Medulla oblongata (tissue), 1 donor: ENCODE data around the gene CTXN1.
A peak's percentile ranks its signal among the peaks of the same experiment; 100 is the strongest.

Source experiments
- DNase-seq: peaks from one replicate; pipeline ENCODE4 v3.0.0-alpha.2; 2015; ENCODE audit errors: extremely low spot score

CTXN1 gene

GRCh38 chr19:7915250-7916102 lies 10.5 kb downstream of the CTXN1 start:
- no peak for DNase-seq

GRCh38 chr19:7914598-7915045 lies 11.3 kb downstream of the CTXN1 start, which contains the start of gene TGFBR3L:
Gene TGFBR3L (plus strand): TSS chr19:7914830.
- DNase-seq, result no peak

GRCh38 chr19:7914099-7914498 lies 11.8 kb downstream of the CTXN1 start:
- no peak for DNase-seq

- no peak for DNase-seq
Measured at GRCh38 chr19:7913652-7914051, 12.3 kb downstream of the CTXN1 start.

- no peak for DNase-seq
Measured at GRCh38 chr19:7912697-7913564, 13.0 kb downstream of the CTXN1 start.

GRCh38 chr19:7912144-7912696 lies 13.7 kb downstream of the CTXN1 start:
- no peak for DNase-seq

- DNase-seq, result no peak
Measured at GRCh38 chr19:7911508-7912143, 14.3 kb downstream of the CTXN1 start.

GRCh38 chr19:7910321-7911161 lies 15.4 kb downstream of the CTXN1 start:
- no peak for DNase-seq

GRCh38 chr19:7909471-7910067 lies 16.4 kb downstream of the CTXN1 start:
- DNase-seq, result no peak

GRCh38 chr19:7908742-7909461 lies 17.0 kb downstream of the CTXN1 start:
- no peak for DNase-seq

- no peak for DNase-seq
Measured at GRCh38 chr19:7908078-7908699, 17.7 kb downstream of the CTXN1 start.

- DNase-seq, result no peak
Measured at GRCh38 chr19:7907544-7907943, 18.4 kb downstream of the CTXN1 start.

GRCh38 chr19:7907122-7907521 lies 18.8 kb downstream of the CTXN1 start:
- no peak for DNase-seq

- DNase-seq, result no peak
Measured at GRCh38 chr19:7905859-7906258, 20.1 kb downstream of the CTXN1 start.

- no peak for DNase-seq
Measured at GRCh38 chr19:7905268-7905667, 20.7 kb downstream of the CTXN1 start.

- DNase-seq, result peak; percentile 42
Measured at GRCh38 chr19:7904074-7905020, 21.6 kb downstream of the CTXN1 start.

- DNase-seq, result peak; percentile 99
Measured at GRCh38 chr19:7903244-7904073, 22.5 kb downstream of the CTXN1 start, which contains the start of gene MAP2K7. Gene MAP2K7 (plus strand): TSS chr19:7903877. CDS start chr19:7903945, 68 bp downstream.
